ENCODE measurements around the gene ORAI2.
"Not testable (repeated sequence)": the region's sequence is repeated elsewhere in the genome, so short reads cannot be mapped to it uniquely, and the experiment has no call there.

ORAI2 gene

DNA sequence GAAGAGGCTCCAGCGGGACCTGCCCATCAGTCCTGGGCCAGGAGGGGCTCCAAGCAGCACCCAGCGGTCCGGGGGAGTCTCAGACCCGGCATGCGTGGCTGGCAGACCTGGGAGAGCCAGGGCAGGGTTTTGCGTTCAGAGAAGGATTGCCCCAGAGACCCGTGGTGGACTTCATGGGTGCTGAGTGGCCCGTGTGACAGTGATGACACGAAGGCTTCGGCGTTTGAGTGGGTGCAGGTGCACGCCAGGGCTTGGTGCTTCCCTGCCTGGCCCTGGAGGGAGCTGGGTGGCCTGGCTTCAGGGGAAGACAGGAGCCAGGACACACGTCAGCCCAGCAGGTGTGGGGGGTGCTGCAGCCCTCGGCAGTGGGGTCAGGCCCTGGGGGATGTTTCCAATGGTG is 13.9 kb downstream of the ORAI2 start:
- no peak for DNase-seq

DNA sequence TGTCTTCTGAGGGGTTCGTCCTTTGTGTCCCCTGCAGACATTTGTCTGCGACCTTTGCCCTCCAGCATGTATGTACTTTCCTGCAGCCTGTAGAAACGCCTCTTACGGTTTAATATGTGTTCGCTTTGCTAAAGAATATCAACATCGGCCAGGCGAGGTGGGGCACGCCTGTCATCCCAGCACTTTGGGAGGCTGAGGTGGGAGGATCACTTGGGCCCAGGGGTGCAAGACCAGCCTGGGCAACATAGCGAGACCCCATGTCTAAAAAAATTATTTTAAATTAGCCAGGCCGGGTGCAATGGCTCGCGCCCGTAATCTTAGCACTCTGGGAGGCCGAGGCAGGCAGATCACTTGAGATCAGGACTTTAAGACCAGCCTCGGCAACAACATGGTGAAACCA is 15.8 kb downstream of the ORAI2 start:
- DNase-seq: no peak

DNA sequence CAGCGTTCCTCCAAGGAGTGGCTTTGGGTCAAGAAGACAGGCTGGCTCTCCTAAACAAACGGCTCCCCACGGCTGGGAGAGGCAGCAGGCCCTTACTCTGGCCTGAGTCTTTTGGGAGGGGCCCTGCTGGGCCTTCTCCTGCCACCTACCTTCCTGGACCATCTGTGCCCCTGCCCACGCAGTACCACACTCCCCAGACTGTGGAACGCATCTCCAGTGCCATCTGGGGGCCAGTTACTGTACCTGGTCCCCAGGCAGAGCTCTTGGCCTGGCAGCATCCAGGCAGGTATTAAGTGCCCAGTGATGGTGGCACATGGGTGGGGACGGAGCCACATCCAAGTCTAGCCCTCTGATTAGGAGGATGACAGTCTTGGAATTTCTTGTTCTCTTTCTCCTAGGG is 16.9 kb downstream of the ORAI2 start:
- DNase-seq: peak in 3 of 5 donors; percentile 42 to 46 (median 44)

DNA sequence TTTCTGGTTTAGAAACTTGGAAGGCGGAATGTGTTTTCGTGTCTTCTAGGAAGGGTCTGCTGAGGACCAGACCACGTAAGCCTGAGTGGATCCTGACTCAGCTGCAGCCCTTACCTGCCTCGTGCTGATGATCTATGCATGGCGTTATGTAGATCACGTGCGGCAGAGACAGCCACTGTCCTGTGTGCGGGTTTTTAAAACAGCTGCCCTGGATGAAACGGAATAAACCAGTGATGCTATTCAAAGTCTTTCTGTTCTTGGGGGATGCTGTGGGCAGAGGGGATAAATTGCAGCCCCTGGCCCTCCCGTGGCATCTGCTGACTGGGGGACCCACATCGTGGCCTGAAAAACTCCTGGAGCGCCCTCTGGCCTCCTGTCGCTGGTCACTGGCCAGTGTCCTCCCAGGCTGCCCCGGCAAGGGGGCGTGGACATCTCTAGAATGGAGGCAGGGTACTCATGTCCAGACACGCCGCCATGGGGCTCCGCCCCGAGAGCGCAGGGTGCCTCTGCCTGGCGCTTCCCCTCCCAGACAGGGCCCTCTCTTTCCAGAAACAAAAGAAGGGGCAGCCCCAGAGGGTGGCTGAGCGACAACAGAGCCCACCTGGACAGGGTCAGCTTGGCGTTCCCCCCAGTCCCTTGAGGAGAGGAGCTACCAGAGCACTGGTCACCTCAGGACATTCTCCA is 18.1 kb downstream of the ORAI2 start:
- no peak for DNase-seq

DNA sequence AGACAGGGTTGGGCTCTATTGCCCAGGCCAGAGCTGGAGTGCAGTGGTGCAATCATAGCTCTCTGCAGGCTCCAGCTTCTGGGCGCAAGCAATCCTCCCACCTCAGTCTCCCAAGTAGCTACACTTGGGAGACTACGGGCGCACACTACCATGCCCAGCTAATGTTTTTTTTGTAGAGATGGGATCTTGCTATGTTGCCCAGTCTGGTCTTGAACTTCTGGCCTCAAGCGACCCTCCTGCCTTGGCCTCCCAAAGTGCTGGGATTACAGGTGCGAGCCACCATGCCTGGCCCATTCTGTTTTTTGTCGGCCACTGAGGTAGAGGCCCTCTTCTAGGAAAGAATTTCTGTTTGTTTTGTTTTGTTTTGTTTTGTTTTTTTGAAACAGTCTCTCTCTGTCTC is 19.1 kb downstream of the ORAI2 start:
- no peak for DNase-seq

DNA sequence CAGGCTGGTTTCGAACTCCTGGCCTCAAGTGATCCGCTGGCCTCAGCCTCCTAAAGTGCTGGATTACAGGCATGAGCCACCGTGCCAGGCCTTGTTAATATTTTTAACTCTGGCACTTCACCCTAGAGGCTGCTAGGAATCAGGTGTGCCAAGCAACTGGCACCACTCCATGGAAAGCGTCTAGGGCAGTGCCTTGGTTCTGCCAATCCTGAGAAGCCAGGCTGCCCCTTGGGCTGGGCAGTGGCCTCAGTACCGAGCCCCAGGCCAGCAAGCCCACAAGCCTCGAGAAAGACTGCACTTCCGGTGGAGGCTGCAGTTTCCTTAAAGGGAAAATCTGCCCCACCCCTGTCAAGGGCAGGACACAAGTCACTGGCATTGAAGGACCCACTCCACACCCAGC is 19.9 kb downstream of the ORAI2 start:
- no peak for DNase-seq

DNA sequence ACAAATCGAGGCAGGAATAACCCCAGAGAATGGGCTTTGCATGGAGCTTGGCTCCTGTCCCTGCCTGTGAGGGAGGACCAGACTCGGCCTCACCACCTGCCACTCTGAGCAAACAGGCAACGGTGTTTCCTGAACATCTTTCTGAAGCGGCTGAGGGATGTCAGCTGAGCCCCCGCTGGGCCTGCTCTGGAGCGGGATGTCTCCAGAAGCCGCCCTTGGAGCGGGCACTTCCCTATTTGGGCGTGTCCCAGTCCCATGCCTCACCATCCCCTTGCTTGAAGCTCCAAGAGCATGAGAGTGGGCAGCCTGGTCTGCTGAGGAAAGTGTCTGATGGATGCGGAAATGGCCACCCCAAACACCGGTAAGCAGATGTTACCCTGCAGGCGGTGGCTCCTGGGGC is 21.1 kb downstream of the ORAI2 start:
- no peak for DNase-seq

DNA sequence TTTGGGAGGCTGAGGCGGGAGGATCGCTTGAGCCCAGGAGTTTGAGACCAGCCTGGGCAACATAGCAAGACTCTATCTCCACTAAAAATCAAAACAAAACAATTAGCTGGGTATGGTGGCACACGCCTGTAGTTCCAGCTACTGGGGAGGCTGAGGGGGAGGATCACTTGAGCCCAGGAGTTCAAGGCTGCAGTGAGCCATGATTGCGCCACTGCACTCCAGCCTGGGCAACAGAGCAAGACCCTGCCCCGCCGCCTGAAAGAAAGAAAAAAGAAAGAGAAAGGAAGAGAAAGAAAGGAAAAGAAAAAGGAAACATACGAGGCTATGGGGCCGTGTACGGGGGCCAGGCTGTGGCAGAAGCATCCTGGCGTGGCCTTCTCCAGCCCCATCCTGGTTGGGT is 21.6 kb downstream of the ORAI2 start:
- not testable (repeated sequence) for DNase-seq

DNA sequence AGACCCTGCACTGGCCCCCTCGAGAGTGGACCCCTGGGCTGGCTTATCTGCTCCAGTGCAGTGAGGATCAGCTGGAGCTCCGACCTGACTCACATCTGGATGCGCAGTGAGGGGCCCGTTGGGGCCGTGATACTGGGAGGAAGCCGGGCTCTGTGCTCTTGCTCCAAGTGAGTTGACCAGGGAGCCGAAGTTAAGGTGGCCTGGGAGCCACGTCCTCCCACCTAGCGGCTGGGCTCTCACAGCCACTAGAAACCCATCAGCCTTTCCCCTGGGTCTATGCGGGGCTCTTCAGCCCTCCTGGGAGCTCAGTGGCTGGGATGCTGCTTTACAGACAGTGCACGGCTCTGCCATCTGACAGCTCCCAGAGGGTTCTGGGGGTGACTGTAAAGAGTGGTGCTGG is 22.2 kb downstream of the ORAI2 start:
- DNase-seq: no peak

DNA sequence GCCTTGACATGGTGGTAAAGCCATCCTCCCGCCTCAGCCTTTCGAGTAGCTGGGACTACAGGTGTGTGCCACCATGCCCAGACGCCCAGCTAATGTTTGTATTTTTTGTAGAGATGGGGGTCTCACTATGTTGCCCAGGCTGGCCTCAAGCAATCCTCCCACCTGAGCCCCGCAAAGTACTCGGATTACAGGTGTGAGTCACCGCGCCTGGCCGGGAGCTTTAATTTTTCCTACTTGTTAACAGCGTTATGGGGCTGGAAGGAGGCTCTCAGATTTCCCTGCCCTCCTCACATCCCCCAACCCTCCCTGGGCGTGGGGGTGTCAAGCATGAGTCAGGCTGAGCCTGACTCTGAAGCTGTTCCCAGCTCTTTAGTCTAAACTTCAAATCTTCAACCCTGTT is 23.0 kb downstream of the ORAI2 start:
- no peak for DNase-seq

DNA sequence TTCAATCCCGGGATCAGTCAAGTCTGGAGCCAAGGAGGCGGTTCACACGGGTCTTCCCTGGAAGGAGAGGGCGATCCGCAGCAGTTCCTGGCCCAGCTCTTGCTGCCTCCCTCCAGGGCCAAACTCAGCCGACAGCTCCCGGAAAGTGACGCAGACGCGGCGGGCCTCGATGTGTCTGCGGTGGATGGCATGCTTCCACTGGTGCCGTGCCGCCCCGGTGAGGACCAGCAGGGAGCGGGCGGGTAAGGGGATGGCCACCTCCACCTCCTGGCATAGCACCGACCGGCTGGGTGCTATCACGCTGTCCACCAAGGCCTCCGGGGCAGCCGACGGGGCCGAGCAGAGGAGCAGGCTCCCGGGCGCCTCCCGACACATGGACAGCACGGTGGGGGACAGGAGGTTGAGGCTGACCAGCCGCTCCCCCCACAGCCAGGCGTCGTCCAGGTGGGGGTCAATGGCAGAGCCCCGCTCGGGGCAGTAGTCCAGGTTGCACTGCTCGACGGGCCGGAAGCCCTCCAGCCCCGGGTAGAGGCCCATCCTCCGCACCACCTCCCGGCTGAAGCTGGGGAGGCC is 24.1 kb downstream of the ORAI2 start:
- no peak for DNase-seq

DNA sequence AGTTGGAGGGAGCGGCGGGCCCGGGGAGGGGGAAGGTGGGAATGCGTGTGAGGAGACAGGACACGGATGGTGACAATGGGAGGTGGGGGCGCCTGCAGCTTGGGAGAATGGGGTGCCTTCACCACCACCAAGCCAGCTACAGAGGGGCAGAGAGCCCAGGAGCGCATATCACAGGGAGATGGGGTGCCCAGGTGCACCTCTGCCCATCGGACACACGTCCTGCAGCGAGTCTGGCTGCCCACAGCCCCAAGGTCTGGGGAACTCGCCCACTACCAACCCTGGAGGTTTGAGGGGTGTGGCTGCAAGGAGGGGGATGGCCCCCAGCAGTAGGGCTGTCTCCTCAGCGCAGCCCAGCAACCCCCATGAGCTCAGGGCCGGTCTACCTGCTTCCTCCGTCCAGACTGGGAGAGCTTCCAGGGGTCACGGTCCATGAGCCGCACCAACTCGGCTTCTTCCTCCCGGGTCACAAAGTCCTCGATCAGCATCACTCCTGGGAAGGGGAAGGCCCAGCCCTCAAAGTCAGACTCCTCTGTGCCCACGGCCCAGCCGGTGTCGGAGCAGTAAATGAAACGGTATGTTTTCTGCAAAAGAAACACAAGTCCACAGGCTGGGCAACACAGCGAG is 26.0 kb downstream of the ORAI2 start:
- no peak for DNase-seq

DNA sequence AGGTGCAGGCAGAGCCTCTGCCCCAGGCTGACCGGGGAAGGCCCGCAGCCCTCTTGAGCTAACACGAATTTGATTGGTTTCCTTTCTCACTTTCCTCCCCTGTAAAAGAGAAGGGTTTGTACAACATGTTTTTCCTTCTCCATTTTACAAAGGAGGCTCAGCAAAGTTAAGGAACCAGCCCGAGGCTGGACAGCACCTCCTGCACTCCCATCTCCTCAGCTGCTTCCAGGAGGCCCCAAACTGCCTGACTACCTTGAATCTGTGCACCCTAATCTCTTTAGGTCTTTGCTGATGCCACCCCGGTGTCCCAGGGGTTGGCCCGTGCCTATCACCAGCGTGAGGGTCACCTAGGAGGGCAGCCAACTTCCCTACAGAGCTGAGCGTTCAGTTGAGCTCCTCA is 27.1 kb downstream of the ORAI2 start:
- no peak for DNase-seq

DNA sequence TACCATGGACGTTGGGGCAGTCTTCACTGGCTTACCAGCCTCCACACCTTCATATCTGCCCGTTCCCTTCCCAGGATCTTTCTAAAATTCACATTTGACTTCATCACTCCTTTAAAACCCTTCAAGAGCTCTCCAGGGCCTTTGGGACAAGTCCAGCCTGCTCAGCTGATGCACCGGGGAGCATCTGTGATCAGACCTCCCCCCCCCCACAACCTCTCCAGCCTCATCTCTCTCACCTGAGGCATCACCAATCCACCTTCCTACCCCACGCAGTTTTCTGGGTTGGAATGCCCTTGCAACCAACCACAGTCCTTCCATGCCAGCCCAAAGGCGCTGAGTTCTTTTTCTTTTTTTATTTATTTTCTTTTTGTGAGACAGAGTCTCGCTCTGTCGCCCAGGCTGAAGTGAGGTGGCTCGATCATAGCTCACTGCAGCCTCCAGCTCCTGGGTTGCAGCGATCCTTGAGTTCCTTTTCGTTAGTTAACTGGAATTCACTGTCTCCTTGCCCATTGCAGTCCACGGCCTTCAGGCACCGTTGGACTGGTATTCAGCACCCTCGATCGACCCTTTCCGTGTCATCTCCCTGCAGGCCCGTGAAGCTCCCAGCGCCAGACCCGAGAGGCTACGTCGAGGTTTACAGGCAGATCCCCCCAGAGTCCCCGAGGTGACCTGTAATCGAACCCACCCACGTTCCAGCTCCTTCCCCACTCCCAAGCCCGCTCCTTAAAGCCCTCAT is 30.6 kb downstream of the ORAI2 start:
- DNase-seq: no peak

DNA sequence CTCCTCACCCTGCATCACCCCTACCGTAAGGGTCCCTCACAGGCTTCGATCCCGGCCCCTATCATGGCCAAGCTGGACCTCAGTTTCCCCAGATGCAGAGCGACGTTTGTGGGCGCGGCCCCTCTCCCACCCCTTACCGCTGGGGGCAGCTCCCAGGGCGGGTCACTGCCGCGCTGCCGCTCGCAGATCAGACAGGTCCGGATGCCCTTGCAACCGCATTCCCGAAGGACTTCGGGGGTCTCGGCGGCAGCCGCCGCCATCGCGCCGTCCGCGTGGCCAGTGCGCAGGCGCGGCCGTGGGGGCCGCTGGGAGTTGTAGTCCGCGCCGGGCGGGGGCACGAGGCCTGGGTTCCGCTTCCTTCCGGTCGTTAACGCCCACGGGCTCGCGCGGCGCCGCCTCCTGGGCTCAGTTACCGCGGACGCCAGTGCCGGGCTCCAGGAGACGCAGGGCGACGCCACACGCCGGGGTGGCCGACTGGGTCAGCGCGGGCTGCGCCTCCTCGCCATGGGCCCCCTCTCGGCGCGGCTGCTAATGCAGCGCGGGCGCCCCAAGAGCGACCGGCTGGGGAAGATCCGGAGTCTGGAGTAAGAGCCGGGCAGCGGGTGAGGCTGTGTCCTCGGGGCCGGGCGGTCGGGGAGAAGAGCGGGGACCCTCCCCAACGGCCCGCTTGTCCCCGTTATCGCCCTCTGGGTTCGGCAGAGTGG is 31.4 kb downstream of the ORAI2 start, which contains the start of the genes ALKBH4 and LRWD1:
ALKBH4 (minus strand) TSS at position 287 of the 704 bp plus-strand sequence; CDS start at position 260, 27 bp downstream.
LRWD1 (plus strand) TSS at position 408 of the 704 bp plus-strand sequence; CDS start at position 505, 97 bp downstream.
- peak; percentile 88 to 94 (median 90) for DNase-seq

DNA sequence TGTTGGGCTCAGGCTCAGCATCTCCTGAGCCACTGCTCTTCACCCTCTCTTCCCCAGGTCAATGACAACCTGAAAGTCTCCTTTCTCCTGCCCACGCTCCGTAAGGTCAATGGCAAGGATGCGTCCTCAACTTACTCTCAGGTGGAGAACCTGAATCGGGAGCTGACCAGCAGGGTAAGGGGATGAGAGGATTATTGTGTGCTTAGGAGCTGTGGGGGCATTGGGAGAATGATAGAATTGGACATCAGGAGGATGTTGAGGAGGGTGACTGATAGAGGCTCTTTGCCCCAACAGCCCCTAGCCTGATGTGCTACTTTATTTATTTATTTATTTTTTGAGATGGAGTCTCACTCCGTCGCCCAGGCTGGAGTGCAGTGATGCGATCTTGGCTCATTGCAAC is 32.7 kb downstream of the ORAI2 start:
- DNase-seq: no peak

DNA sequence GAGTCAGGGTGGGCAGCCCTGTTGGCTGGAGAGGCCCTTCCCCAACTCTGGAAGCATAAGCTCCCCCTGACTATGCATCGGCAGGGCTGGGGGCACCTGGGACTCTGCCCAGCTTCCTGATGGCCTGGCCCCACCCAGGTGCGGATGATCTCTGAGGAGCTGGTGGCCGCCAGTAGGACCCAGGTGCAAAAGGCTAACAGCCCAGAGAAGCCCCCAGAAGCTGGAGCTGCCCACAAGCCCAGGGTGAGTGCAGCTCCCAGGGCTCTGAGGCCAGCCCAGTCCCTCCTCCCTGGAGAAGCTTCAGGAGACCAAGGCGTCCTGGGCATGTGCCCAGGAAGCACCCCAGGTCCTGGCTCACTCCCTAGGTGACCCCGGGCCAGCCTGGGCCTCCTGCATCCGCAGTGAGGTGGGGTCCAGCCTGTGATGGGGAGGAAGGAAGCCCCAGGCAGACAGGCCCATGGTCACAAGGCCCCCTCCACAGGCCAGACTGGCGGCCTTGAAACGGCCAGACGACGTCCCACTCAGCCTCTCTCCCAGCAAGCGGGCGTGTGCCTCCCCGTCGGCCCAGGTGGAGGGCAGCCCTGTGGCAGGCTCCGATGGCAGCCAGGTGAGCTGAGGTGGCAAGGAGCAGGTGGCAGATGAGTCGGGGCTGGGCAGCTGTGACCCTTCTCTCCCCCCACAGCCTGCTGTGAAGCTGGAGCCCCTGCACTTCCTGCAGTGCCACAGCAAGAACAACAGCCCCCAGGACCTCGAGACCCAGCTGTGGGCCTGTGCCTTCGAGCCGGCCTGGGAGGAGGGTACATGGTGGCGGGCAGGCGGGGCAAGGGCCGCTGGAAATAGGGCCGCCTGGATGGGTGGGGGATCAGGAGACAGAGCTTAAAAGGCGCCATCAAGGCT is 34.5 kb downstream of the ORAI2 start:
- no peak for DNase-seq

DNA sequence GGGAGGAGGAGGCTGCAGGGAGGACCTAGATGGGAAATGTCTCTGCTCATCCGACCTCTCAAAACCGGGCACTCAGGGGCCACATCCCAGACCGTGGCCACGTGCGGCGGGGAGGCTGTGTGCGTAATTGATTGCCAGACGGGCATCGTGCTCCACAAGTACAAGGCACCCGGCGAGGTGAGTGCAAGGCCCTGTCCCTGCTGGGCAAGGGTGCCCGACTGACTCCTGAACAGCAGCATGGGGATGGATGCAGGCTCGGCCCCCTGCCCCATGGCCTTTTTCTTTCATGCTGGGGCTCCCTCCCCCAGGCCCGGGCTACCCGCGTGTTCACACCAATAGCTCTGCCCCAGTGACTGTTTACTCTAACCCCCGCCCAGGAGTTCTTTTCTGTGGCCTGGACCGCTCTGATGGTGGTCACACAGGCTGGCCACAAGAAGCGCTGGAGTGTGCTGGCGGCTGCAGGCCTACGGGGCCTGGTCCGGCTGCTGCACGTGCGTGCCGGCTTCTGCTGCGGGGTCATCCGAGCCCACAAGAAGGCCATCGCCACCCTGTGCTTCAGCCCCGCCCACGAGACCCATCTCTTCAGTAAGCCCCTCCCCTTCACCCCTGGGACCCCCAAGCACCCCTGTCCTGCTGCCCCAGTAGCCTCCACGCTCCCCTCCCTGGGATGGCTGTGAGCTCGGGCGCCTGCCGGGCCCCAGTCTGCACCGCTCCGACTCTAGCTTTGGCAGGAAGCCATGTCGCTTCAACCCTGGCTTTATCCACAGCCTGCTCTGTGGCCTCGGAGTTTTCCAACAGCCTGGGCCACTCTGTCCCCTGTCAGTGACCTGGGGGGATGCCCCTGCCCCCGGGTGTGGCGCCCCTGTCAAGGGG is 35.3 kb downstream of the ORAI2 start:
- DNase-seq: peak in 1 of 5 donors; percentile 10

DNA sequence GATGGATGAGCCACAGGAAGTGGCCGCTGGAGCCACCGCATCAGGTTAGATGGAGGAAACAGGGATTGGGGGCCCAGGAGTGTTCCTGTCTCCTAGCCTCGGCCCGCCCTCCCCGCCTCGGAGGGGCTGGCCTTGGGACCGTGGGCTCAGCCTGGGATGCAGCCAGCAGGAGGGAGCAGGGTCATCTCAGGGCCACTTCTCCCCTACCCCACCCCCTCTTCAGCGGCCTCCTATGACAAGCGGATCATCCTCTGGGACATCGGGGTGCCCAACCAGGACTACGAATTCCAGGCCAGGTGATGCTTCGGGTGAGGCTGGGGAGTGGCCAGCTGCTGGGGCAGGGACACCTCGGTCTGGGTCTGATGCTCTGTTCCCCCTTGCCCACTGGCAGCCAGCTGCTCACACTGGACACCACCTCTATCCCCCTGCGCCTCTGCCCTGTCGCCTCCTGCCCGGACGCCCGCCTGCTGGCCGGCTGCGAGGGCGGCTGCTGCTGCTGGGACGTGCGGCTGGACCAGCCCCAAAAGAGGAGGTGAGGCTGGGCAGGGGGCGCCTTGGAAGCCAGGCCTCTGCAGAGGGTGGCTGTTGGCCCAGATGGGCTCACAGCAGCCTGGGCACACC is 36.1 kb downstream of the ORAI2 start:
- DNase-seq: peak in 1 of 5 donors; percentile 5

Data from T-helper 1 cell (primary cell).